HG02870 (cell line): ENCODE data around the gene ADAM17.

Experiments
- ATAC-seq: cut with Tn5 transposase; IDR thresholded peaks from one replicate; pipeline ENCODE4 v1.9.1; 2021; ENCODE audit warnings: mild to moderate bottlenecking, moderate library complexity; ENCODE audit not compliant: unreplicated experiment

The ADAM17 gene

GRCh38 chr2:9474361-9475057, 81.1 kb downstream of the ADAM17 start, which contains the start of gene IAH1:
Gene IAH1 (plus strand): TSS chr2:9474551. CDS start chr2:9474567, 16 bp downstream.
- ATAC-seq = peak; percentile 63

DNA sequence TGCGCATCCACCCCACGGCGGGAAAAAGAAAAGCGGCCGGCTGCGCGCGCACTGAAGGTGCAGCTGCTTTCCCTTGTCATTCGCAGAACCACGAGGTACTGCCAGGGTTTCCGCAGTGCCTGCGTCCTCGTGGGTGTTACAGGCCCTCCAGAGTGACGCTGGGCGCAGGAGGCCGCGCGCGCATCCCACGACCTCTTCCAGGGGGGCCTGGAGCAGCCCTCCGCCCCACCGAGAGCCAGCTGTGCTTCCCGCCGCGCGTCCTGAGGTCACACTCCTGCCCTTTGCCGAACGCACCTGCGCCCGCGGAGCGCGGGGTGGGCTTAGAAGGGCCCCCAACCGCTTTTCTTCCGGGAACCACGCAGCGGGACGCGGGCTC, 81.7 kb downstream of the ADAM17 start:
- peak; percentile 39 for ATAC-seq

- ATAC-seq = peak; percentile 20
Measured at GRCh38 chr2:9473308-9473984, 82.2 kb downstream of the ADAM17 start.

GRCh38 chr2:9472511-9472910, 83.1 kb downstream of the ADAM17 start:
- ATAC-seq = no peak

- ATAC-seq = no peak
Measured at GRCh38 chr2:9471206-9471605, 84.4 kb downstream of the ADAM17 start.

DNA sequence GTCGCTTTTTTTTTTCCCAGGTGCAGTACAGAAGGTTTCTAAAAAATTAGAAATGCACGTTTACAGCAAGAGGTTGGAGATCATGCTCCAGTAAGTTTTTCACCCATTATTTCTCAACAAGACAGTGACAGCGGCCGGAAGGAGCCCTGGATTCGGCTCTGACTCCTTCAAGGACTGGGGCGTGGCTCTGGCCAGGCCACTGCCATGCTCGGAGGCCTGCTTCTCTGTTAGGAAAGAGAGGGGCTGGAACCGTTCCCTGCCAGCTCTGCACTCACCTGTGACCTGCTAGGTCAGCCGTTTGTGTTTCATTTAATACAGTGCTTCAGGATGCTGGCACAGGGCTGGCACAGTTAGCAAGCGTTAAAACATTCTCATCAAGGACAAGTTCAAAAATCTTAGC, 87.9 kb downstream of the ADAM17 start:
- ATAC-seq = no peak

DNA sequence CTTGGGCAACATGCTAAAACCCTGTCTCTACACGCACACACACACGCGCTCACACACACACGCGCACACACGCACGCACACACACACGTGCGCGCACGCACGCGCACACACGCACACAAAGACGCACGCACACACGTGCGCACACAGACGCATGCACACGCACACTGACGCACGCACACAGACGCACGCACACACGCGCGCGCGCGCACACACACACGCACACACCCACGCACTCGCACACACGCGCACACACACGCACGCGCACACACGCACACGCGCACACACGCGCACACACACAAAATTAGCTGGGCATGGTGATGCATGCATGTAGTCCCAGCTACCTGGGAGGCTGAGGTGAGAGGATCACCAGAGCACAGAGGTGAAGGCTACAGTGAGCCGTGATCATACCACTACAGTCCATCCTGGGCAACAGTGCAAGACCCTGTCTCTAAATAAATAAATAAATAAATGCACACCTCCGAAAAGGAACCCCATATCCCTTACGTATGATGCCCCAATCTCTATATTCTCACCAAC, 89.4 kb downstream of the ADAM17 start:
- ATAC-seq = no peak

DNA sequence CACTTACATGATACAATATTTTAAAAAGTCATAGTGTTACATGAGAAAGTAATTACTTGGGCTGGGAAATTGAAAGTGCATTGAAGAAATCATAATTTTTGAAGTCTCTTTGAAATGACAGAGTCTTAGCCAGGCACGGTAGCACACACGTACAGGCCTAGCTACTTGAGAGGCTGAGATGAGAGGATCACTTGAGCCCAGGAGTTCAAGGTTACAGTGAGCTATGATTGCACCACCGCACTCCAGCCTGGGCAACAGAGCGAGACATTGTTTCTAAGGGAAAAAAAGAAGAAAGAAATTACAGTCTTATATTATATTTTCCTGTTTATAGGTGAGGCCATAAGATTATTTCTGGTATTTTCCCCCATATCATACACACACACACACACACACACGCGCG, 90.5 kb downstream of the ADAM17 start:
- no peak for ATAC-seq

GRCh38 chr2:9463698-9464034, 92.0 kb downstream of the ADAM17 start:
- peak; percentile 85 for ATAC-seq

- ATAC-seq = no peak
Measured at GRCh38 chr2:9462886-9463697, 92.5 kb downstream of the ADAM17 start.

GRCh38 chr2:9462313-9462712, 93.3 kb downstream of the ADAM17 start:
- ATAC-seq = no peak

GRCh38 chr2:9461079-9461478, 94.6 kb downstream of the ADAM17 start:
- no peak for ATAC-seq

GRCh38 chr2:9460441-9461017, 95.1 kb downstream of the ADAM17 start:
- no peak for ATAC-seq

DNA sequence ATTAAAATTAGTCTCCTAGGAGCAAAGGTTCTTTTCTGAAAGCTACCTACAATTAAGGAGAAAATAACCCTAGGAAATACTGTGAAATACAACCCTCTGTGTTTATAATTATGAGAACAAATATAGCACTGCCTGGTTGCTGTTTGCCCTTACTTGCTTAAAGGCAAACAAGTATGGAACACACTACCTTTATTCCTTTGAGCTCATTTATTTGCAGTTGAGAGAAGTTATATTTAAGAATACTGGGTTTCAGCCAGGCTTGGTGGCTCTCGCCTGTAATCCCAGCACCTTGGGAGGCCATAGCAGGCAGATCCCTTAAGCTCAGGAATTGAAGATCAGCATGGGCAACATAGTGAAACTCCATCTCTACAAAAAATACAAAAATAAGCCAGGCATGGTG, 104.4 kb downstream of the ADAM17 start:
- ATAC-seq = no peak

GRCh38 chr2:9445089-9445488, 110.5 kb downstream of the ADAM17 start:
- no peak for ATAC-seq

GRCh38 chr2:9443526-9443925, 112.1 kb downstream of the ADAM17 start:
- no peak for ATAC-seq

- ATAC-seq = no peak
Measured at GRCh38 chr2:9441556-9441955, 114.1 kb downstream of the ADAM17 start.

DNA sequence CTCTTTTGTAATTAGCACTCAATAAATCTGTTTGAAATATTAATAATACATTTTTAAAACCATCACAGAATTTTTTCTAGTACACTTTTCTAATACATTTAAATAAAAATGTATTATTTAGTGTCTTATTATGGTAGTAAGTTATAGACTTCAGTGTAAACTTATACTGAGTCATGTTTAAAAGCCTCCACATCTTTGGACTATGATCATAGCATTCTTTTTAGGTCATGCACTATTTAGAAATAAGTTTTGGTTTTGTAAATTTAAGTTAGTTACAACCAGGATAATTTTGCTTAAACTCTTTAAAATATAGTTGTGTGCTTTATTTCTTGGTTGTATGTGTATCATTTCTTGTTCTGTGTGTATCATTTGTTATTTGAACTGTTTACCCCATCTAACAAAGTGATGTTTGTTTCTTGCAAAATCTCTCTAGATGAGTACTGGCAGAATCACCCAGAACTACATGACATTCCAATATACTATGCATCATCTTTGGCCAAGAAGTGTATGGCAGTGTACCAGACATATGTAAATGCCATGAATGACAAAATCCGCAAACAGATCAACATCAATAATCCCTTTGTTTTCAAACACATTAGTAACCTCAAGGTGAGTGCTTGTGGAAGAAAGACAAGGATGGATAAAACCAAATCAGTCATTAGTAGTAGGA, 115.4 kb downstream of the ADAM17 start:
- ATAC-seq = no peak

DNA sequence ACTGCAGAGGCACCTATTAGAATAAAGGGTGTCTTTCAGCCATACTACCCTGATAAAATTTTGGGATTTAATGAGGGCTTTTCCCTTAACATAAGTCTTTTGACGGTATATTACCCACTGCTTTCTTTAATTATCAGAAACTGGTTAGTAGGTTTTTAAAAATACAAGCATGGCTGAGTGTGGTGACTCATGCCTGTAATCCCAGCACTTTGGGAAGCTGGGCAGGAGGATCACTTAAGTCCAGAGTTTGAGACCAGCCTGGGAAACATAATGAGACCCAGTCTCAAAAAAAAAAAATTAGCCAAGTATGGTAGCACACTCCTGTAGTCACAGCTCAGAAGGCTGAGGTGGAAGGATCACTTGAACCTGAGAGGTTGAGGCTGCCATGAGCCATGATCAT, 116.1 kb downstream of the ADAM17 start:
- ATAC-seq = no peak
